HEK293 (cell line): ENCODE measurements around the gene CTBP1.

Experiments
- BCL11A ChIP-seq: fragments of 450-650 bp; formaldehyde crosslinking; IDR thresholded peaks from 2 replicates; pipeline ENCODE4 v1.5.1; 2016; ENCODE audit warnings: low read depth, missing biosample characterization, missing genetic modification characterization
- SP2 ChIP-seq: fragments of 450-650 bp; formaldehyde crosslinking; IDR thresholded peaks from 2 replicates; pipeline ENCODE4 v1.5.1; 2016; ENCODE audit warnings: missing biosample characterization, missing genetic modification characterization
- YY1 ChIP-seq: fragments of 450-650 bp; formaldehyde crosslinking; IDR thresholded peaks from 2 replicates; pipeline ENCODE4 v1.5.1; 2018; ENCODE audit warnings: missing biosample characterization, missing genetic modification characterization
- ZBTB20 ChIP-seq: fragments of 450-650 bp; formaldehyde crosslinking; IDR thresholded peaks from 2 replicates; pipeline ENCODE4 v1.5.1; 2016; ENCODE audit warnings: missing biosample characterization, missing genetic modification characterization
- ZBTB21 ChIP-seq: fragments of 450-650 bp; formaldehyde crosslinking; IDR thresholded peaks from 2 replicates; pipeline ENCODE4 v1.5.1; 2017; ENCODE audit warnings: missing biosample characterization, missing genetic modification characterization
- ZFP37 ChIP-seq: fragments of 450-650 bp; formaldehyde crosslinking; IDR thresholded peaks from 2 replicates; pipeline ENCODE4 v1.5.1; 2016; ENCODE audit warnings: missing biosample characterization, missing genetic modification characterization
- ZNF174 ChIP-seq: fragments of 450-650 bp; formaldehyde crosslinking; IDR thresholded peaks from 2 replicates; pipeline ENCODE4 v1.5.0; 2017; ENCODE audit warnings: missing biosample characterization, mild to moderate bottlenecking, missing genetic modification characterization
- ZNF24 ChIP-seq: fragments of 450-650 bp; formaldehyde crosslinking; IDR thresholded peaks from 2 replicates; pipeline ENCODE4 v1.5.1; 2016; ENCODE audit warnings: missing biosample characterization, missing genetic modification characterization
- ZNF274 ChIP-seq, 2 experiments: fragments of 200-500 bp in 1 of 2; fragments of 450-650 bp in 1 of 2; sonication (Bioruptor generic) in 1 of 2; formaldehyde crosslinking in 1 of 2; IDR thresholded peaks; 2 replicates each; pipeline versions ENCODE4 v1.5.1 to v1.6.1; 2014 to 2016; ENCODE audit warnings: borderline replicate concordance in 1 of 2, inconsistent platforms in 1 of 2, low read length in 1 of 2, missing biosample characterization in 1 of 2, missing genetic modification characterization in 1 of 2
- ZNF561 ChIP-seq: fragments of 450-650 bp; IDR thresholded peaks from 2 replicates; pipeline ENCODE4 v1.5.1; 2018; ENCODE audit warnings: missing biosample characterization, missing genetic modification characterization, borderline replicate concordance
- ZXDB ChIP-seq: fragments of 450-650 bp; formaldehyde crosslinking; IDR thresholded peaks from 2 replicates; pipeline ENCODE4 v1.5.1; 2016; ENCODE audit warnings: missing biosample characterization, missing genetic modification characterization
- TF ChIP-seq, protein P1 (sequence below): fragments of 450-650 bp; formaldehyde crosslinking; IDR thresholded peaks from 2 replicates; pipeline ENCODE4 v1.5.1; 2016; ENCODE audit warnings: missing biosample characterization, missing genetic modification characterization
- TF ChIP-seq, protein P2 (sequence below): fragments of 450-650 bp; formaldehyde crosslinking; IDR thresholded peaks from 2 replicates; pipeline ENCODE4 v1.5.1; 2016; ENCODE audit warnings: missing biosample characterization, missing genetic modification characterization
- TF ChIP-seq, protein P3 (sequence below): fragments of 450-650 bp; formaldehyde crosslinking; IDR thresholded peaks from 2 replicates; pipeline ENCODE4 v1.5.1; 2016; ENCODE audit warnings: missing biosample characterization, missing genetic modification characterization

GRCh38 chr4:1226144-1226481 is 22.8 kb downstream of the CTBP1 start:
- no peak for TF ChIP-seq YY1
- TF ChIP-seq ZNF174 (tag by site-specific recombination) = no peak
- TF ChIP-seq, protein P1, sequence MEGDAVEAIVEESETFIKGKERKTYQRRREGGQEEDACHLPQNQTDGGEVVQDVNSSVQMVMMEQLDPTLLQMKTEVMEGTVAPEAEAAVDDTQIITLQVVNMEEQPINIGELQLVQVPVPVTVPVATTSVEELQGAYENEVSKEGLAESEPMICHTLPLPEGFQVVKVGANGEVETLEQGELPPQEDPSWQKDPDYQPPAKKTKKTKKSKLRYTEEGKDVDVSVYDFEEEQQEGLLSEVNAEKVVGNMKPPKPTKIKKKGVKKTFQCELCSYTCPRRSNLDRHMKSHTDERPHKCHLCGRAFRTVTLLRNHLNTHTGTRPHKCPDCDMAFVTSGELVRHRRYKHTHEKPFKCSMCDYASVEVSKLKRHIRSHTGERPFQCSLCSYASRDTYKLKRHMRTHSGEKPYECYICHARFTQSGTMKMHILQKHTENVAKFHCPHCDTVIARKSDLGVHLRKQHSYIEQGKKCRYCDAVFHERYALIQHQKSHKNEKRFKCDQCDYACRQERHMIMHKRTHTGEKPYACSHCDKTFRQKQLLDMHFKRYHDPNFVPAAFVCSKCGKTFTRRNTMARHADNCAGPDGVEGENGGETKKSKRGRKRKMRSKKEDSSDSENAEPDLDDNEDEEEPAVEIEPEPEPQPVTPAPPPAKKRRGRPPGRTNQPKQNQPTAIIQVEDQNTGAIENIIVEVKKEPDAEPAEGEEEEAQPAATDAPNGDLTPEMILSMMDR = no peak
- TF ChIP-seq ZNF274 (IDR thresholded peaks at IDR 0.05; ENCODE audit: low read length) = no peak
- no peak for TF ChIP-seq ZNF274 (tag by site-specific recombination; IDR thresholded peaks at IDR 0.05; ENCODE audit: borderline replicate concordance)
- no peak for TF ChIP-seq ZFP37 (tag by site-specific recombination)
- TF ChIP-seq ZBTB21 (tag by site-specific recombination) = no peak
- TF ChIP-seq ZNF24 (tag by site-specific recombination) = no peak
- TF ChIP-seq ZXDB = no peak
- no peak for TF ChIP-seq ZBTB20 (tag by site-specific recombination)
- TF ChIP-seq BCL11A (tag by site-specific recombination) = no peak
- TF ChIP-seq, protein P2, sequence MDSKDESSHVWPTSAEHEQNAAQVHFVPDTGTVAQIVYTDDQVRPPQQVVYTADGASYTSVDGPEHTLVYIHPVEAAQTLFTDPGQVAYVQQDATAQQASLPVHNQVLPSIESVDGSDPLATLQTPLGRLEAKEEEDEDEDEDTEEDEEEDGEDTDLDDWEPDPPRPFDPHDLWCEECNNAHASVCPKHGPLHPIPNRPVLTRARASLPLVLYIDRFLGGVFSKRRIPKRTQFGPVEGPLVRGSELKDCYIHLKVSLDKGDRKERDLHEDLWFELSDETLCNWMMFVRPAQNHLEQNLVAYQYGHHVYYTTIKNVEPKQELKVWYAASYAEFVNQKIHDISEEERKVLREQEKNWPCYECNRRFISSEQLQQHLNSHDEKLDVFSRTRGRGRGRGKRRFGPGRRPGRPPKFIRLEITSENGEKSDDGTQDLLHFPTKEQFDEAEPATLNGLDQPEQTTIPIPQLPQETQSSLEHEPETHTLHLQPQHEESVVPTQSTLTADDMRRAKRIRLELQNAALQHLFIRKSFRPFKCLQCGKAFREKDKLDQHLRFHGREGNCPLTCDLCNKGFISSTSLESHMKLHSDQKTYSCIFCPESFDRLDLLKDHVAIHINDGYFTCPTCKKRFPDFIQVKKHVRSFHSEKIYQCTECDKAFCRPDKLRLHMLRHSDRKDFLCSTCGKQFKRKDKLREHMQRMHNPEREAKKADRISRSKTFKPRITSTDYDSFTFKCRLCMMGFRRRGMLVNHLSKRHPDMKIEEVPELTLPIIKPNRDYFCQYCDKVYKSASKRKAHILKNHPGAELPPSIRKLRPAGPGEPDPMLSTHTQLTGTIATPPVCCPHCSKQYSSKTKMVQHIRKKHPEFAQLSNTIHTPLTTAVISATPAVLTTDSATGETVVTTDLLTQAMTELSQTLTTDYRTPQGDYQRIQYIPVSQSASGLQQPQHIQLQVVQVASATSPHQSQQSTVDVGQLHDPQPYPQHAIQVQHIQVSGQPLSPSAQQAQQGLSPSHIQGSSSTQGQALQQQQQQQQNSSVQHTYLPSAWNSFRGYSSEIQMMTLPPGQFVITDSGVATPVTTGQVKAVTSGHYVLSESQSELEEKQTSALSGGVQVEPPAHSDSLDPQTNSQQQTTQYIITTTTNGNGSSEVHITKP (tag by site-specific recombination) = no peak
- TF ChIP-seq, protein P3, sequence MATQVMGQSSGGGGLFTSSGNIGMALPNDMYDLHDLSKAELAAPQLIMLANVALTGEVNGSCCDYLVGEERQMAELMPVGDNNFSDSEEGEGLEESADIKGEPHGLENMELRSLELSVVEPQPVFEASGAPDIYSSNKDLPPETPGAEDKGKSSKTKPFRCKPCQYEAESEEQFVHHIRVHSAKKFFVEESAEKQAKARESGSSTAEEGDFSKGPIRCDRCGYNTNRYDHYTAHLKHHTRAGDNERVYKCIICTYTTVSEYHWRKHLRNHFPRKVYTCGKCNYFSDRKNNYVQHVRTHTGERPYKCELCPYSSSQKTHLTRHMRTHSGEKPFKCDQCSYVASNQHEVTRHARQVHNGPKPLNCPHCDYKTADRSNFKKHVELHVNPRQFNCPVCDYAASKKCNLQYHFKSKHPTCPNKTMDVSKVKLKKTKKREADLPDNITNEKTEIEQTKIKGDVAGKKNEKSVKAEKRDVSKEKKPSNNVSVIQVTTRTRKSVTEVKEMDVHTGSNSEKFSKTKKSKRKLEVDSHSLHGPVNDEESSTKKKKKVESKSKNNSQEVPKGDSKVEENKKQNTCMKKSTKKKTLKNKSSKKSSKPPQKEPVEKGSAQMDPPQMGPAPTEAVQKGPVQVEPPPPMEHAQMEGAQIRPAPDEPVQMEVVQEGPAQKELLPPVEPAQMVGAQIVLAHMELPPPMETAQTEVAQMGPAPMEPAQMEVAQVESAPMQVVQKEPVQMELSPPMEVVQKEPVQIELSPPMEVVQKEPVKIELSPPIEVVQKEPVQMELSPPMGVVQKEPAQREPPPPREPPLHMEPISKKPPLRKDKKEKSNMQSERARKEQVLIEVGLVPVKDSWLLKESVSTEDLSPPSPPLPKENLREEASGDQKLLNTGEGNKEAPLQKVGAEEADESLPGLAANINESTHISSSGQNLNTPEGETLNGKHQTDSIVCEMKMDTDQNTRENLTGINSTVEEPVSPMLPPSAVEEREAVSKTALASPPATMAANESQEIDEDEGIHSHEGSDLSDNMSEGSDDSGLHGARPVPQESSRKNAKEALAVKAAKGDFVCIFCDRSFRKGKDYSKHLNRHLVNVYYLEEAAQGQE (tag by site-specific recombination) = no peak
- TF ChIP-seq ZNF561 (tag by site-specific recombination) = no peak
- TF ChIP-seq SP2 (tag by site-specific recombination) = no peak
